Measurements from ENCODE around the gene NR4A3.

DNA sequence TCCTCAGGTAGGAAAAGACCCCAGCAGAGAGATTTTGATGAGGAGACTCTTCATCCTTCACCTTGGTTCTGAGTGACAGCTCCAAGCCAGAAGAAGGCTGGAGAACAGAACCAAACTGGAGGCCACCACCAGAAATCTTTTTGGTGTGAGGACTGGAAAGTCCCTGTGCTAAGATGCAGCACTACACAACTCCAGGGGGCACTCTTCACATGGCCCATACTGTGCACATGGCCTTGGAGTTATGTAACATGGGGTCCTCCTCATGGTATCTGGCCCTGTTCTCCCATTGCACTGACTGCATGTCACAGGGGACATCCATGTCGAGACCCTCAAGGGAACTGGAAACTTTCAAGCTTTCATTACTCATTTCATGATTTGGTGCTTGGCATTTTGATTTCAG is 67.4 kb downstream of the NR4A3 start:
- TF ChIP-seq POLR2A (IDR thresholded peaks at IDR 0.05; ENCODE audit: low read depth, low read length) = no peak
- no peak for TF ChIP-seq MYC (IDR thresholded peaks at IDR 0.05; ENCODE audit: insufficient read depth, insufficient read length, insufficient replicate concordance, low read length, severe bottlenecking)
- no peak for TF ChIP-seq CHD4 (IDR thresholded peaks at IDR 0.05)
- TF ChIP-seq SUZ12 (IDR thresholded peaks at IDR 0.05; ENCODE audit: unreplicated experiment) = no peak
- TF ChIP-seq SPI1 (IDR thresholded peaks at IDR 0.05; ENCODE audit: borderline replicate concordance, insufficient read depth, low read depth, low read length) = no peak
- no peak for TF ChIP-seq ZNF384 (IDR thresholded peaks at IDR 0.05; ENCODE audit: borderline replicate concordance, low read depth, low read length)
- no peak for TF ChIP-seq RB1 (IDR thresholded peaks at IDR 0.05; ENCODE audit: borderline replicate concordance)
- peak; percentile 3 to 20 (median 7); a peak in 1 of 6 replicates for TF ChIP-seq CTCF (IDR thresholded peaks at IDR 0.05 in 2 of 3, conservative IDR thresholded peaks at IDR 0.05 in 1 of 3; ENCODE audit: control insufficient read depth in 2 of 3, extremely low read depth in 1 of 3, insufficient read depth in 1 of 3, low read depth in 3 of 3, low read length in 3 of 3)
- TF ChIP-seq, protein P1, sequence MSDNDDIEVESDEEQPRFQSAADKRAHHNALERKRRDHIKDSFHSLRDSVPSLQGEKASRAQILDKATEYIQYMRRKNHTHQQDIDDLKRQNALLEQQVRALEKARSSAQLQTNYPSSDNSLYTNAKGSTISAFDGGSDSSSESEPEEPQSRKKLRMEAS (IDR thresholded peaks at IDR 0.05; ENCODE audit: low read depth, low read length) = no peak
- no peak for TF ChIP-seq POU2F2 (IDR thresholded peaks at IDR 0.05; ENCODE audit: borderline replicate concordance, low read depth, low read length)
- TF ChIP-seq, protein P2, sequence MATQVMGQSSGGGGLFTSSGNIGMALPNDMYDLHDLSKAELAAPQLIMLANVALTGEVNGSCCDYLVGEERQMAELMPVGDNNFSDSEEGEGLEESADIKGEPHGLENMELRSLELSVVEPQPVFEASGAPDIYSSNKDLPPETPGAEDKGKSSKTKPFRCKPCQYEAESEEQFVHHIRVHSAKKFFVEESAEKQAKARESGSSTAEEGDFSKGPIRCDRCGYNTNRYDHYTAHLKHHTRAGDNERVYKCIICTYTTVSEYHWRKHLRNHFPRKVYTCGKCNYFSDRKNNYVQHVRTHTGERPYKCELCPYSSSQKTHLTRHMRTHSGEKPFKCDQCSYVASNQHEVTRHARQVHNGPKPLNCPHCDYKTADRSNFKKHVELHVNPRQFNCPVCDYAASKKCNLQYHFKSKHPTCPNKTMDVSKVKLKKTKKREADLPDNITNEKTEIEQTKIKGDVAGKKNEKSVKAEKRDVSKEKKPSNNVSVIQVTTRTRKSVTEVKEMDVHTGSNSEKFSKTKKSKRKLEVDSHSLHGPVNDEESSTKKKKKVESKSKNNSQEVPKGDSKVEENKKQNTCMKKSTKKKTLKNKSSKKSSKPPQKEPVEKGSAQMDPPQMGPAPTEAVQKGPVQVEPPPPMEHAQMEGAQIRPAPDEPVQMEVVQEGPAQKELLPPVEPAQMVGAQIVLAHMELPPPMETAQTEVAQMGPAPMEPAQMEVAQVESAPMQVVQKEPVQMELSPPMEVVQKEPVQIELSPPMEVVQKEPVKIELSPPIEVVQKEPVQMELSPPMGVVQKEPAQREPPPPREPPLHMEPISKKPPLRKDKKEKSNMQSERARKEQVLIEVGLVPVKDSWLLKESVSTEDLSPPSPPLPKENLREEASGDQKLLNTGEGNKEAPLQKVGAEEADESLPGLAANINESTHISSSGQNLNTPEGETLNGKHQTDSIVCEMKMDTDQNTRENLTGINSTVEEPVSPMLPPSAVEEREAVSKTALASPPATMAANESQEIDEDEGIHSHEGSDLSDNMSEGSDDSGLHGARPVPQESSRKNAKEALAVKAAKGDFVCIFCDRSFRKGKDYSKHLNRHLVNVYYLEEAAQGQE (IDR thresholded peaks at IDR 0.05; ENCODE audit: low read depth, low read length) = no peak
- TF ChIP-seq POLR2AphosphoS5 (IDR thresholded peaks at IDR 0.05; ENCODE audit: low read length) = no peak
- TF ChIP-seq SREBF2 (IDR thresholded peaks at IDR 0.05; ENCODE audit: low read length) = no peak

Measured in GM12878 (cell line).